Measurements from ENCODE around the gene GNL1. TPM values are rescaled to one million over a fixed set of nuclear protein-coding genes. Genes with fewer than 3 reads are reported as not detected.
A peak's percentile ranks its signal among the peaks of the same experiment; 100 is the strongest.

Gene GNL1
- total and polyA plus RNA-seq, 9 of the 15 experiments (the other 6 are each of a cell fraction or from before 2014, with no cell fraction given), result 0.73 to 112 (median 58.0) TPM

GRCh38 chr6:30556066-30556905 lies at the start of gene GNL1 (continued):
- TF ChIP-seq ZNF318 (IDR thresholded peaks at IDR 0.05; ENCODE audit: borderline replicate concordance in 1 of 2, low read depth in 1 of 2), result 0 out of 4 replicates have a peak, but pooled peaks of 1 of the 2 experiments have one; percentile 52
- no peak for TF ChIP-seq JUNB (CRISPR knock-in tag; conservative IDR thresholded peaks at IDR 0.05)
- TF ChIP-seq HNRNPH1 (optimal IDR thresholded peaks at IDR 0.05; ENCODE audit: low read depth, low read length), result no peak
- TF ChIP-seq KDM4B (IDR thresholded peaks at IDR 0.05; ENCODE audit: borderline replicate concordance in 2 of 2, low read depth in 1 of 2), result peak in 1 of 2 experiments; percentile 50; a peak in 1 of 4 replicates
- no peak for TF ChIP-seq RREB1 (CRISPR knock-in tag; IDR thresholded peaks at IDR 0.05)
- no peak for TF ChIP-seq OTX1 (CRISPR knock-in tag; IDR thresholded peaks at IDR 0.05)
- no peak for TF ChIP-seq CHD4 (IDR thresholded peaks at IDR 0.05; ENCODE audit: insufficient read depth, insufficient replicate concordance, low read depth, low read length, poor library complexity, severe bottlenecking)
- TF ChIP-seq RBM14 (IDR thresholded peaks at IDR 0.05; ENCODE audit: borderline replicate concordance, insufficient read depth, low read depth, low read length), result no peak
- TF ChIP-seq SMC3 (conservative IDR thresholded peaks at IDR 0.05; ENCODE audit: insufficient read depth, low read depth, low read length), result no peak
- TF ChIP-seq BHLHE40 (IDR thresholded peaks at IDR 0.05; ENCODE audit: low read length), result peak; percentile 97
- peak; percentile 4; the same call in 1 of the 2 replicates for TF ChIP-seq MAFF (IDR thresholded peaks at IDR 0.05; ENCODE audit: low read length)

Data from K562 (cell line).